ENCODE measurements around the gene PCBP2.

Gene PCBP2

DNA sequence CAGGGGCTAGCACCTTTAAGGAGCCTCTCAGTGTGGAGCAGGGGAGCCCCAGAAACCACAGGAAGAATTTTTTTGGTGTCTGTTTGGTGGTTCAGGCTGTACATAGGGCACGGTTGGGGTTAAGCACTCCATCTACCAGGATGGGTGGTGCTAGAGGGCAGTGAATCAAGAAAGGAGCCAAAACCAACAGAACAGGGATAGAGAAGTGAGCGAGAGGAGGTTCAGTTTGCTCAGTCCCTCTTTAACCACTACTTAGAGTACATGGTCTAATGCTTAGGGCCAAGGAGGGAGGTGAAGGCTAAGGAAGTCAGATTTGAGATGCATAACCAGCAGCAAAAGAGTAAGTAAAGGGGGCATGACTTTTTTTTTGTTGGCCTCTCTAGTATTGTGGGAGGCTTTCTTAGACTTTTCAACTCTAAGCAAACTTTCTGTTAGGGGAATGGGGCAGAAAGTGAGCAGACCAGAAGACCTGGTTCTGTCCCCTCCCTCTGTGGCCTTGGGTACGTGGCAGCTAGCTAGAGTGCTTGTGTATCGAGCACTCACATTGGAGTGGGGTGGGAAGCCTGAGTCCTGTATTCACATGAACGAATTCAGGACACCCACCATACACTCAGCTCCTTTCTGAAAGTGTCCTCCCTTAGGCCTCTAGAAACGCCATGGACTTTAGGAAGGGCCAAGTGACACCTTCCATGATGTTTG lies 62.0 kb downstream of the PCBP2 start:
- DNase-seq: no peak

- DNase-seq: no peak
Observed at GRCh38 chr12:53514628-53515290, 62.9 kb downstream of the PCBP2 start.

GRCh38 chr12:53515291-53515680 lies 63.4 kb downstream of the PCBP2 start:
- no peak for DNase-seq

GRCh38 chr12:53516758-53517455 lies 65.0 kb downstream of the PCBP2 start:
- DNase-seq: no peak

- peak; percentile 32 for DNase-seq
Observed at GRCh38 chr12:53518381-53518780, 66.5 kb downstream of the PCBP2 start.

- DNase-seq: no peak
Observed at GRCh38 chr12:53523131-53523530, 71.2 kb downstream of the PCBP2 start.

DNA sequence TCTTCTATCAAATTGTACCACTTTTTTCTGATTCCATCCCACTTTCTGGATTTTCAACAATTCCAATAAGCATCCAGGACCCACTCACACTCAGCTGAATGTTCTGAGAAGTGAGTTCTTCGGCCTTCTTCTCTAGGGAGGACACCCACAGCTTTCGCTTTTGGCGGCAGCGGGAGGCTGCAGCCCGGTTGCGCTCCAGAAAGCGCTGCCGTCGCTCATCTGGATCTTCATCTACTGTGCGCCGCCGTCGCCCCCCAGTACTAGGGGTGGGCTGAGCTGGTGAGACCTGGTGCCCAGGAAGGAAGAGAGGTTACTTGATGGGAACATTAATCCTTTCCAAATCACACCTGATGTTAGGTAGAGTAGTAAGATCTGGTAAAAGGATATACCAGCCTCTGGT lies 72.6 kb downstream of the PCBP2 start:
- DNase-seq: no peak

GRCh38 chr12:53530061-53530460 lies 78.2 kb downstream of the PCBP2 start:
- DNase-seq: no peak
